Measurements from ENCODE around the gene FLT1. TPM values are rescaled to one million over a fixed set of nuclear protein-coding genes. Genes with fewer than 3 reads are reported as not detected.

Gene FLT1
- total RNA-seq, 3 donors from 2014 or later = 17.0 to 44.6 (median 29.0) TPM

DNA sequence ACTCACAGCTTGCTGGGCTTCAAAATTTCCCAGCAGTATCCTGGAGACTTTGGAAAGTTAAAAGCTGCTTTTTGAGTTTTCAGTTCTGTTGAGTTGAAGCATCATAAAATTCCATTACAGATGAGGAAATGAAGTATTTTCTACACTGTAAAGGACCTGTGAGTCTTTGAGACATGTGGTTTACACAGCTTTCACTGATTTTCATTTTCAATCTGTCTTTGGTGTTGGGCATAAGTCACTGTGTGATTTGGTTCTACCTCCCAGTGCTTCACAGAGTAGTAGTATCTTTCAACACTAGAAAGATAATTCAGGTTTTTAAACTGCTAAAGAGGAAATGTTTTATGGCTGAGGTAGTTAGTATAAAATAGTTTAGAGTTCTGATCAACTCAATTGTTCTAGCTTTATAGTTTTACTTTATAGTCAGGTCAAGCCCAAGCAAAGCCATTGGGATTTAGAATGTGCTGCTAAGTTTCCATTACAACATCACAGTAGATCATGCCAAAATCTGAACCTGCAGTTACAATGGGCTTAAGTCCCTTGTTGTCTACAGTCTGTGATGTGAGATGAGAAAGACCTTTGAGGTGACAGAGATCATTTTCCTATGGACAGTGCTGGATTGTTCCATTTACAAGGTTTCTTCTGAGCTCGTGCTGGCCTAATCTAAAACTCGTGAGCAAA is 161.6 kb downstream of the FLT1 start:
- intact Hi-C loops (cut with DNase I; ENCODE audit: low total_unique reads) = no loop called here
- Histone ChIP-seq H3K9me3 (no peaks in the 10 kb centered on the region), H3K4me1 (no peaks in the 10 kb centered on the region), H3K27ac (no peak overlapping the region), H3K4me3 (no peak overlapping the region), H3K27me3 (no peaks in the 10 kb centered on the region), H3K36me3 (no peaks in the 10 kb centered on the region)
- TF ChIP-seq POLR2AphosphoS5 (IDR thresholded peaks at IDR 0.05) = no peak
- TF ChIP-seq, protein P1, sequence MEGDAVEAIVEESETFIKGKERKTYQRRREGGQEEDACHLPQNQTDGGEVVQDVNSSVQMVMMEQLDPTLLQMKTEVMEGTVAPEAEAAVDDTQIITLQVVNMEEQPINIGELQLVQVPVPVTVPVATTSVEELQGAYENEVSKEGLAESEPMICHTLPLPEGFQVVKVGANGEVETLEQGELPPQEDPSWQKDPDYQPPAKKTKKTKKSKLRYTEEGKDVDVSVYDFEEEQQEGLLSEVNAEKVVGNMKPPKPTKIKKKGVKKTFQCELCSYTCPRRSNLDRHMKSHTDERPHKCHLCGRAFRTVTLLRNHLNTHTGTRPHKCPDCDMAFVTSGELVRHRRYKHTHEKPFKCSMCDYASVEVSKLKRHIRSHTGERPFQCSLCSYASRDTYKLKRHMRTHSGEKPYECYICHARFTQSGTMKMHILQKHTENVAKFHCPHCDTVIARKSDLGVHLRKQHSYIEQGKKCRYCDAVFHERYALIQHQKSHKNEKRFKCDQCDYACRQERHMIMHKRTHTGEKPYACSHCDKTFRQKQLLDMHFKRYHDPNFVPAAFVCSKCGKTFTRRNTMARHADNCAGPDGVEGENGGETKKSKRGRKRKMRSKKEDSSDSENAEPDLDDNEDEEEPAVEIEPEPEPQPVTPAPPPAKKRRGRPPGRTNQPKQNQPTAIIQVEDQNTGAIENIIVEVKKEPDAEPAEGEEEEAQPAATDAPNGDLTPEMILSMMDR (IDR thresholded peaks at IDR 0.05) = no peak
- no peak for TF ChIP-seq POLR2A (IDR thresholded peaks at IDR 0.05)
- DNase-seq (ENCODE audit: low spot score in 2 of 2) = no peak

DNA sequence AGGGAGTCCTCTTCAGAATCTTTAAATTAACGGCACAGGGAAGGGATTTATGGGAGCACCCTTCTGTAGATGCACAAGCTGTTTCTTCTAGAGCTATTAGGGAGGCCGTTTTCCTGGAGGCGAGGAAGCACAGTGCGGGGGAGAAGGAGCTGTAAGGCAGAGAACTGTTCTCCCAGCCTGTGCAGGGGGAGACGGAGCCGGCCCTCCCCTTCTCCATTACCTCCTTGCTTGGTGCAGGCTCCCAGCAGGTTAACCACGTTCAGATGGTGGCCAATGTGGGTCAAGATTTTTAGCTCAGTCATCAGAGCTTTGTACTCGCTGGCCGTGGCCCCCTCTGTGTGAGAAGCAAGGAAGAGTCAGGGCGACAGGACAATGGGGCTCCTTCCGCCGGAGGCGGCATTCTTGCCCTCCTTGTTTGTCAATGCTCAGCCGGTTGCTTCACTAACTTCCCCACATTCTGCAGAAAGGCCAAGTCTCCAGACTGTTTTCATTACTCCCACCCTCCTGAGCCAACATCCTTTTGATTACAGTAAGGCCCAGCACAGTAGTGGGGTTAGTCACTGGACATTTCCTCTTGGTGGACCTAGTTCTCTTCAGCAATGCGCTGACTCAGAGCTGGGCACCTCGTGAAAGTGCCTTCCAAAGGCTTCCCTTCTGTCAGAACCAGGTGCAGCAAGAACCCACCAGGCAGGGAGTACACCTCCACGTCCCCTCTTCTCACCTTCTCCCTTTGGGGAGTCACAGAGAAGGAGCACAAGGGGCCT is 165.4 kb downstream of the FLT1 start:
- H3K4me1 ChIP-seq = no peaks in the 10 kb centered on the region
- no peak for DNase-seq (ENCODE audit: low spot score in 2 of 2)
- H3K9me3 ChIP-seq = no peaks in the 10 kb centered on the region
- H3K27ac ChIP-seq = no peak overlapping the region
- H3K27me3 ChIP-seq = no peaks in the 10 kb centered on the region
- peak overlapping the region in 1 of 3 donors; percentile 31 for H3K4me3 ChIP-seq
- intact Hi-C loops (cut with DNase I; ENCODE audit: low total_unique reads) = loop anchor here (5.0 kb wide), 1 partner anchor 97 kb away; no protein-coding TSS in a partner anchor
- H3K36me3 ChIP-seq = no peaks in the 10 kb centered on the region
- TF ChIP-seq, protein P1 (IDR thresholded peaks at IDR 0.05) = no peak
- TF ChIP-seq POLR2AphosphoS5 (IDR thresholded peaks at IDR 0.05) = no peak
- no peak for TF ChIP-seq POLR2A (IDR thresholded peaks at IDR 0.05)

DNA sequence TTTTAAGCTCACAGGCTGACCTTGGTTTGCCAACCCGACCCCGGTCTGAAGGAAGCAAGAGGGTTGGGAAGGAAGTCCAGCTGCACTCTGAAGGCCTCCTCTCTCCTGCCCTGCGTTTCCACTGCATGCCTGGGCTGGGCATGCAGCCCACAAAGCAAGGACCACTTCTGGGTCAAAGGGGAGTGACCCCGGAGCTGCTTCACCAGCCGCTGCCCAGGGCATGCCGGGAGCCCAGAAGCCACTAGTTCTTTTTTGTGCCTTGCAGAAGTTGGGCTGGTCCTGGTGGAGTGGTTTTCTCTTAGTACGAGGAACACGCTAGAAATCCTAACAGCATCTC is 166.7 kb downstream of the FLT1 start:
- H3K4me1 ChIP-seq = no peaks in the 10 kb centered on the region
- no peak overlapping the region for H3K4me3 ChIP-seq
- no peak for TF ChIP-seq POLR2A (IDR thresholded peaks at IDR 0.05)
- TF ChIP-seq POLR2AphosphoS5 (IDR thresholded peaks at IDR 0.05) = no peak
- TF ChIP-seq, protein P1 (IDR thresholded peaks at IDR 0.05) = no peak
- intact Hi-C loops (cut with DNase I; ENCODE audit: low total_unique reads) = loop anchor here (5.0 kb wide), 1 partner anchor 96 kb away; no protein-coding TSS in a partner anchor
- no peak overlapping the region for H3K27ac ChIP-seq
- H3K27me3 ChIP-seq = no peaks in the 10 kb centered on the region
- DNase-seq (ENCODE audit: low spot score in 2 of 2) = no peak
- H3K36me3 ChIP-seq = no peaks in the 10 kb centered on the region
- H3K9me3 ChIP-seq = no peaks in the 10 kb centered on the region

DNA sequence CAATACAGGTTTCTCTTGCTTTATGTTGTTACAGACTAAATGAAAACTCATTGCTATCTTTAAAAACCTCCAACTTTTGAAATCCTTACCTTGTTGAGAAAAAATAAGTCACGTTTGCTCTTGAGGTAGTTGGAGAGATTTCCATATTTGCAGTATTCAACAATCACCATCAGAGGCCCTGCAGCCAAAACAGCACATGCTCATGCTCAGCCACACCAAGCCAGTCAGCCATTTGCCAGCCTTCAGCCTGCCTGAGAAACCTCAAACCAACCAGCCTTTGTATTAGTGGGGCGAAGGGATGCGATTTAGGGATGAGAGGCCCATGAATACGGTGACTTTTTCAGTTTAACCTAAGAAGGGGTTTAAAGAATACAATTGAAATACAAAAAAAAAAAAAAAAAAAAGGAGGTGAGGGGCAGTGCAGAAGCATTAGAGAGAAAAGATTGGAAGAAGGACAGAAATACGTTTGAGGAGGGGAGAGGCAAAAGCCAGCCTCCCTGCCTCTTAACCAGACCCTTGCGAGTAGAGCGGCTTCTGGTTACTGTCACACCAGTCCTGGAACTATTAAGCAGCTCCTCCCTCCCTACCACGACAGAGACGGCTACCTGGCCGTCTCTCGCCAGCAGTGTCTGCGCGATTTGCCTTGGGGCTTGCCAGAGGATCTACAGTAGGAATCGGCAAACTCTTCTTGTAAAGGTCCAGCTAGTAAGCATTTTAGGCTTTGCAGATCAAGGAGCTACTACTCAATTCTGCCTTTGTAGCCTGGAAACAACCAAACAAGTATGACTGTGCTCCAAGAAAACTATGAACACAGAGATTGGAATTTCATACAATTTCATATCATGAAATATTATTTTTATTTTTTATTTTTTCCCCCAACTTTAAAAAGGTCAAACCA is 167.3 kb downstream of the FLT1 start:
- Histone ChIP-seq H3K27ac (no peak overlapping the region), H3K9me3 (no peaks in the 10 kb centered on the region), H3K36me3 (no peaks in the 10 kb centered on the region), H3K4me3 (no peak overlapping the region), H3K27me3 (no peaks in the 10 kb centered on the region), H3K4me1 (no peaks in the 10 kb centered on the region)
- intact Hi-C loops (cut with DNase I; ENCODE audit: low total_unique reads) = loop anchor here (5.0 kb wide), 1 partner anchor 95 kb away; no protein-coding TSS in a partner anchor
- DNase-seq (ENCODE audit: low spot score in 2 of 2) = no peak
- TF ChIP-seq, protein P1 (IDR thresholded peaks at IDR 0.05) = no peak
- TF ChIP-seq POLR2AphosphoS5 (IDR thresholded peaks at IDR 0.05) (no peak), POLR2A (IDR thresholded peaks at IDR 0.05) (no peak)

All from breast epithelium (tissue), 4 donors.